DND-41 (cell line): ENCODE data around the gene COMMD7.

ENCODE experiments used
- ATAC-seq: fragments of 200-7000 bp; cut with Tn5 transposase; 3 replicates; pipeline ENCODE4 v1.9.1; 2021; ENCODE audit warnings: low read depth; ENCODE audit not compliant: insufficient read depth
- DNase-seq: peaks from one replicate; pipeline ENCODE4 v3.0.0-alpha.2; 2020
- H2AFZ ChIP-seq: 2 replicates; pipeline ENCODE4 v1.6.0; 2012; ENCODE audit warnings: low read depth, low read length
- H3K27ac ChIP-seq: 2 replicates; pipeline ENCODE4 v1.5.1; 2012; ENCODE audit warnings: low read length, inconsistent platforms
- H3K27me3 ChIP-seq: fragments of 200-600 bp; sonication (generic); 2 replicates; pipeline ENCODE4 v1.6.0; 2012; ENCODE audit warnings: low read length, mild to moderate bottlenecking, inconsistent platforms; ENCODE audit not compliant: insufficient read depth, poor library complexity
- H3K36me3 ChIP-seq: 2 replicates; pipeline ENCODE4 v1.5.1; 2012; ENCODE audit warnings: low read length, inconsistent platforms; ENCODE audit not compliant: insufficient read depth
- H3K4me1 ChIP-seq: 2 replicates; pipeline ENCODE4 v1.5.1; 2012; ENCODE audit warnings: mild to moderate bottlenecking, low read length; ENCODE audit not compliant: insufficient read depth
- H3K4me2 ChIP-seq: 2 replicates; pipeline ENCODE4 v1.6.0; 2012; ENCODE audit warnings: mild to moderate bottlenecking, moderate library complexity, low read length, inconsistent platforms; ENCODE audit not compliant: insufficient read depth
- H3K4me3 ChIP-seq, 2 experiments: fragments of 200-600 bp in 1 of 2; shearing (Covaris generic) in 1 of 2; 2 replicates each; pipeline ENCODE4 v1.5.1; 2012 to 2016; ENCODE audit warnings: inconsistent platforms in 2 of 2, low read length in 2 of 2, mild to moderate bottlenecking in 2 of 2, low read depth in 1 of 2, moderate library complexity in 1 of 2
- H3K79me2 ChIP-seq: 2 replicates; pipeline ENCODE4 v1.6.0; 2012; ENCODE audit warnings: low read length, inconsistent platforms; ENCODE audit not compliant: insufficient read depth
- H3K9ac ChIP-seq: 2 replicates; pipeline ENCODE4 v1.6.0; 2012; ENCODE audit warnings: low read depth, mild to moderate bottlenecking, inconsistent platforms, low read length, moderate library complexity
- H3K9me3 ChIP-seq: 2 replicates; pipeline ENCODE4 v1.5.1; 2012; ENCODE audit warnings: low read length, moderate library complexity, mild to moderate bottlenecking, inconsistent platforms; ENCODE audit not compliant: insufficient read depth, severe bottlenecking
- H4K20me1 ChIP-seq: 2 replicates; pipeline ENCODE4 v1.6.0; 2012; ENCODE audit warnings: low read length; ENCODE audit not compliant: insufficient read depth
- CTCF ChIP-seq: IDR thresholded peaks from 2 replicates; pipeline ENCODE4 v1.5.1; 2012; ENCODE audit warnings: borderline replicate concordance, low read length, moderate library complexity, mild to moderate bottlenecking; ENCODE audit not compliant: poor library complexity, severe bottlenecking; ENCODE audit errors: extremely low read depth
- EZH2 ChIP-seq: IDR thresholded peaks from 3 replicates; pipeline ENCODE4 v1.6.1; 2012; ENCODE audit warnings: borderline replicate concordance, low read depth, mild to moderate bottlenecking, moderate library complexity, low read length, inconsistent platforms; ENCODE audit not compliant: severe bottlenecking

COMMD7 gene

GRCh38 chr20:32764005-32764960 lies 21.0 kb upstream of the COMMD7 start:
- Histone ChIP-seq H3K9ac (no peak overlapping the region), H3K27ac (no peak overlapping the region), H3K4me2 (peak overlapping the region; percentile 90; the same call in 1 of the 2 replicates), H2AFZ (no peak overlapping the region), H3K9me3 (no peaks in the 10 kb centered on the region), H3K4me3 (no peak overlapping the region), H3K27me3 (no peaks in the 10 kb centered on the region), H3K79me2 (peaks cover 3% of the 10 kb centered on the region; the same call in 1 of the 2 replicates), H4K20me1 (peaks cover 3% of the 10 kb centered on the region; the same call in 1 of the 2 replicates), H3K4me1 (peaks cover 40% of the 10 kb centered on the region), H3K36me3 (no peaks in the 10 kb centered on the region)
- ATAC-seq (no peak), DNase-seq (peak; percentile 43)
- TF ChIP-seq EZH2: no peak
- TF ChIP-seq CTCF: no peak

GRCh38 chr20:32763202-32764004 lies 20.1 kb upstream of the COMMD7 start:
- Histone ChIP-seq H3K27ac (no peak overlapping the region), H3K27me3 (no peaks in the 10 kb centered on the region), H2AFZ (no peak overlapping the region), H3K4me1 (peaks cover 40% of the 10 kb centered on the region), H3K79me2 (peaks cover 3% of the 10 kb centered on the region; the same call in 1 of the 2 replicates), H3K4me2 (peak overlapping the region; percentile 90), H3K9me3 (no peaks in the 10 kb centered on the region), H3K36me3 (no peaks in the 10 kb centered on the region), H3K4me3 (peak overlapping the region in 1 of 2 experiments; percentile 65; a peak in 3 of 4 replicates), H3K9ac (peak overlapping the region; percentile 75), H4K20me1 (peaks cover 3% of the 10 kb centered on the region; the same call in 1 of the 2 replicates)
- DNase-seq (no peak), ATAC-seq (no peak)
- no peak for TF ChIP-seq EZH2

- peaks cover 40% of the 10 kb centered on the region for H3K4me1 ChIP-seq
- H4K20me1 ChIP-seq: peaks cover 3% of the 10 kb centered on the region; the same call in 1 of the 2 replicates
- DNase-seq (peak; percentile 39), ATAC-seq (peak; percentile 27)
- peaks cover 3% of the 10 kb centered on the region; the same call in 1 of the 2 replicates for H3K79me2 ChIP-seq
- TF ChIP-seq EZH2: no peak
- no peak for TF ChIP-seq CTCF
- peak overlapping the region; percentile 90 for H3K4me2 ChIP-seq
- peak overlapping the region; percentile 48 to 65; a peak in 3 of 4 replicates for H3K4me3 ChIP-seq
- no peaks in the 10 kb centered on the region for H3K27me3 ChIP-seq
- H3K9ac ChIP-seq: peak overlapping the region; percentile 75
- H3K9me3 ChIP-seq: no peaks in the 10 kb centered on the region
- H2AFZ ChIP-seq: peak overlapping the region; percentile 80
- no peaks in the 10 kb centered on the region for H3K36me3 ChIP-seq
- H3K27ac ChIP-seq: peak overlapping the region; percentile 54; the same call in 1 of the 2 replicates
These were observed 19.5 kb upstream of the COMMD7 start for GRCh38 chr20:32762754-32763201.
